GM06990 (cell line): Measurements from ENCODE around the gene SRPK3.
A peak's percentile ranks its signal among the peaks of the same experiment; 100 is the strongest.

Experiments
- DNase-seq: peaks from one replicate; pipeline ENCODE4 v3.0.0-alpha.2; 2011; ENCODE audit not compliant: insufficient read length; ENCODE audit errors: extremely low read depth
- H3K27me3 ChIP-seq: replicated peaks from 2 replicates; pipeline ENCODE4 v1.6.0; 2011; ENCODE audit warnings: low read length; ENCODE audit not compliant: control insufficient read depth, insufficient read depth
- H3K36me3 ChIP-seq: 2 replicates; pipeline ENCODE4 v1.5.1; 2011; ENCODE audit warnings: low read length; ENCODE audit not compliant: control insufficient read depth, insufficient read depth
- H3K4me3 ChIP-seq: replicated peaks from 2 replicates; pipeline ENCODE4 v1.5.1; 2011; ENCODE audit warnings: low read depth, mild to moderate bottlenecking, control low read depth, low read length
- TF ChIP-seq, protein P1 (sequence below): IDR thresholded peaks from 2 replicates; pipeline ENCODE4 v1.5.1; 2011; ENCODE audit warnings: low read length, control low read depth, mild to moderate bottlenecking, inconsistent platforms; ENCODE audit not compliant: insufficient read depth, poor library complexity, severe bottlenecking

Gene SRPK3

DNA sequence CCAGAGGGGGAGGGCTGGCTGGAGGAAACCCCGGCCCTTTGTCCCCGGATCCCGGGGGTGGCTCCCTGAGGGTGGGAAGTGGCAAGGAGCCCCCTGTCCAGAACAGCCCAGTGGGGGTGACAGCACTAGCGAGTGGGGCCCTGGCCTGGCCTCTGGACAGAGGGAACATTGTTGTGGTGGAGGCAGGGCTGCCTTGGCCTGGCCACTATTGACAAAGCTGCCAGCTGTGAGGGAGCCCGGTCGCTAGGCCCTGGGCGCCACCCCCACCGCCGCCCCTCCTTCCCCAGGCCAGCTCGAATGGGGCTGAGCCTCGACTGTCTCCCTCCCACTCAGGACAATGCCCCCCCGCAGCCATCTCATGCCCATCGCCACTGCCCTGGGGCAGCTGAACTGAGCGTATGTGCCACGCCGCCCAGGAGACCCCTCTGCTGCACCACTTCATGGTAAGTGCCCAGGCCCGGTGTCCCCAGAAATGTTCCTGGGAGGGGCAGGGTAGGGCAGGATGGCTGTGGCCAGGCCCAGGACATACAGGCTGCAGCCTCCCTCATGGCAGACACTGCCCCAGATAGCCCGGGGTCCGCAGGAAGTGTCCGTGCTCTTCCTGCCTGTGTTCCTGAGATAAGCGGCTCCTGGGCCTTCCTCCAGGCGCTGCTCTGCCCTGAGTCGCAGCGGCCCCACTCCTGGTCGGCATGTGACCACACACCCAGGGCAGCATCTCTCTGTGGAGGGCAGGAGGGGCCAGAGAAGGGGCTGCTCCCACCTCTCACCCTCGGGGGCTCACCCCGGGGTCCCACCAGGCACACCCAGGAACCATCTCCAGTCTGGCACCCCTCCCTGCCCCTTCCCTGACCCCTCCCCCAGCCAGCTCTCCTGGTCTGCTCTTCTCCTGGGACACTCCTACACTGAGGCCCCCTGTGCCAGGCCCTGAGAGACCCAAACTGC, 15.4 kb upstream of the SRPK3 start:
- Histone ChIP-seq H3K4me3 (no peak overlapping the region), H3K27me3 (no peaks in the 10 kb centered on the region), H3K36me3 (no peaks in the 10 kb centered on the region)
- no peak for DNase-seq
- TF ChIP-seq, protein P1, sequence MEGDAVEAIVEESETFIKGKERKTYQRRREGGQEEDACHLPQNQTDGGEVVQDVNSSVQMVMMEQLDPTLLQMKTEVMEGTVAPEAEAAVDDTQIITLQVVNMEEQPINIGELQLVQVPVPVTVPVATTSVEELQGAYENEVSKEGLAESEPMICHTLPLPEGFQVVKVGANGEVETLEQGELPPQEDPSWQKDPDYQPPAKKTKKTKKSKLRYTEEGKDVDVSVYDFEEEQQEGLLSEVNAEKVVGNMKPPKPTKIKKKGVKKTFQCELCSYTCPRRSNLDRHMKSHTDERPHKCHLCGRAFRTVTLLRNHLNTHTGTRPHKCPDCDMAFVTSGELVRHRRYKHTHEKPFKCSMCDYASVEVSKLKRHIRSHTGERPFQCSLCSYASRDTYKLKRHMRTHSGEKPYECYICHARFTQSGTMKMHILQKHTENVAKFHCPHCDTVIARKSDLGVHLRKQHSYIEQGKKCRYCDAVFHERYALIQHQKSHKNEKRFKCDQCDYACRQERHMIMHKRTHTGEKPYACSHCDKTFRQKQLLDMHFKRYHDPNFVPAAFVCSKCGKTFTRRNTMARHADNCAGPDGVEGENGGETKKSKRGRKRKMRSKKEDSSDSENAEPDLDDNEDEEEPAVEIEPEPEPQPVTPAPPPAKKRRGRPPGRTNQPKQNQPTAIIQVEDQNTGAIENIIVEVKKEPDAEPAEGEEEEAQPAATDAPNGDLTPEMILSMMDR, result no peak

DNA sequence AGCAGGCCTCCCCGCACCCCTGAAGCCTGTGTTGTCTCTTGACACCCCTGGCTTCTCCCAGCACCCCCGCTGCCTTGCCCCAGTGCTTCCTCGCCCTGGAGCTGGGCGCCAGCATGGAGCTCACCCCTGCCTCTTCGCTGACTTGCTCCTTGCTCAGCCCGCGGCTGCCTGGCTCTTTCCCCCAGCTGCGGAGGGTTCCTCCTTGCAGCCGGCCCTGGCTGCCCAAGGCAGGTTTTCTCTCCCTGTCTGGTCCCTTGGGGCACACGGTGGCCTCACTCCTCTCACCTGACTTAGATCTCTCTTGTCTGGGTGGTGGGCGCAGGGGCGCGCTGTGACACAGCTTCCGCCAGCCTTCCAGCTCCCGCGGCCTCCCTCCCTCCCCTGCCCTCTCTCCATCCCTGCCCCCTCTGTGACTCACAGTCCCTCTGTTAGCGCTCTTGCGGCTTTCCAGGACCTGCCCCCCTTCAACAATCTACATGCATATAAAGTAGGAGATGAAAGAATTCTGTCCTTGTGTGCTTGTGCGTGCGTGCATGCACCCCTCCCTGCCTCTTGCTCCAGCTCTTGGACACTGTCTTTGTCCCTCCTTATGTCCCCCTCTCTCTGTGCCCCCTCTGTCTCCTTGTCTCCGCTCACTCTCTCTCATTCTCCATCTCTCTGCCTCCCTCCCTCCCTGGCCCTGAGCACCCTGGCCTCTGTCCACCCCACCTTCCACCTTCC, 14.6 kb upstream of the SRPK3 start:
- TF ChIP-seq, protein P1, result no peak

DNA sequence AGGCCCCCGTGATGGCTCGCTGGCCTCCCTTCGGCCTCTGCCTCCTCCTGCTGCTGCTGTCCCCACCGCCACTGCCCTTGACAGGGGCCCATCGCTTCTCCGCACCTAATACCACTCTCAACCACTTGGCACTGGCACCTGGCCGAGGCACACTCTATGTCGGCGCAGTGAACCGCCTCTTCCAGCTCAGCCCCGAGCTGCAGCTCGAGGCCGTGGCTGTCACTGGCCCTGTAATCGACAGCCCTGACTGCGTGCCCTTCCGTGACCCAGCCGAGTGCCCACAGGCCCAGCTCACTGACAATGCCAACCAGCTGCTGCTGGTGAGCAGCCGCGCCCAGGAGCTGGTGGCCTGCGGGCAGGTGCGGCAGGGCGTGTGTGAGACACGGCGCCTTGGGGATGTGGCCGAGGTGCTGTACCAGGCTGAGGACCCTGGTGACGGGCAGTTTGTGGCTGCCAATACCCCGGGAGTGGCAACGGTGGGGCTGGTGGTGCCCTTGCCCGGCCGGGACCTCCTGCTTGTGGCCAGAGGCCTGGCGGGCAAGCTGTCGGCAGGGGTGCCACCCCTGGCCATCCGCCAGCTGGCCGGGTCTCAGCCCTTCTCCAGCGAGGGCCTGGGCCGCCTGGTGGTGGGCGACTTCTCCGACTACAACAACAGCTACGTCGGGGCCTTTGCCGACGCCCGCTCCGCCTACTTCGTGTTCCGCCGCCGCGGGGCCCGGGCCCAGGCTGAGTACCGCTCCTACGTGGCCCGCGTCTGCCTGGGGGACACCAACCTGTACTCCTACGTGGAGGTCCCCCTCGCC, 13.8 kb upstream of the SRPK3 start:
- Histone ChIP-seq H3K27me3 (no peaks in the 10 kb centered on the region), H3K36me3 (no peaks in the 10 kb centered on the region), H3K4me3 (no peak overlapping the region)
- peak; percentile 6 for DNase-seq
- TF ChIP-seq, protein P1, result no peak

More for the DNA sequence above, 14.6 kb upstream of the SRPK3 start:
- peak; percentile 13 for DNase-seq
- Histone ChIP-seq H3K4me3 (no peak overlapping the region), H3K27me3 (no peaks in the 10 kb centered on the region), H3K36me3 (no peaks in the 10 kb centered on the region)

DNA sequence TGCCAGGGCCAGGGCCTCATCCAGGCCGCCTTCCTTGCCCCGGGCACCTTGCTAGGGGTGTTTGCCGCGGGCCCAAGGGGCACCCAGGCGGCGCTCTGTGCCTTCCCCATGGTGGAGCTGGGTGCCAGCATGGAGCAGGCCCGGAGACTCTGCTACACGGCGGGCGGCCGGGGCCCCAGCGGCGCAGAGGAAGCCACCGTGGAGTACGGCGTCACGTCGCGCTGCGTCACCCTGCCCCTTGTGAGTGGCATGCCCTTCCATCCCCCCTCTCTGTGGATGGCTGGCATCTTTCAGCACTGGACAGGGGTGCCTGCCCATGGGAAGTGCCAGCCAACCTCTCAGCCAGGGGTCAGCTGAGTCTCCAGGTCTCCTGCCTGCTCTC, 13.2 kb upstream of the SRPK3 start:
- no peak overlapping the region for H3K4me3 ChIP-seq
- H3K27me3 ChIP-seq, result no peaks in the 10 kb centered on the region
- H3K36me3 ChIP-seq, result no peaks in the 10 kb centered on the region
- TF ChIP-seq, protein P1, result no peak
- DNase-seq, result peak; percentile 6

DNA sequence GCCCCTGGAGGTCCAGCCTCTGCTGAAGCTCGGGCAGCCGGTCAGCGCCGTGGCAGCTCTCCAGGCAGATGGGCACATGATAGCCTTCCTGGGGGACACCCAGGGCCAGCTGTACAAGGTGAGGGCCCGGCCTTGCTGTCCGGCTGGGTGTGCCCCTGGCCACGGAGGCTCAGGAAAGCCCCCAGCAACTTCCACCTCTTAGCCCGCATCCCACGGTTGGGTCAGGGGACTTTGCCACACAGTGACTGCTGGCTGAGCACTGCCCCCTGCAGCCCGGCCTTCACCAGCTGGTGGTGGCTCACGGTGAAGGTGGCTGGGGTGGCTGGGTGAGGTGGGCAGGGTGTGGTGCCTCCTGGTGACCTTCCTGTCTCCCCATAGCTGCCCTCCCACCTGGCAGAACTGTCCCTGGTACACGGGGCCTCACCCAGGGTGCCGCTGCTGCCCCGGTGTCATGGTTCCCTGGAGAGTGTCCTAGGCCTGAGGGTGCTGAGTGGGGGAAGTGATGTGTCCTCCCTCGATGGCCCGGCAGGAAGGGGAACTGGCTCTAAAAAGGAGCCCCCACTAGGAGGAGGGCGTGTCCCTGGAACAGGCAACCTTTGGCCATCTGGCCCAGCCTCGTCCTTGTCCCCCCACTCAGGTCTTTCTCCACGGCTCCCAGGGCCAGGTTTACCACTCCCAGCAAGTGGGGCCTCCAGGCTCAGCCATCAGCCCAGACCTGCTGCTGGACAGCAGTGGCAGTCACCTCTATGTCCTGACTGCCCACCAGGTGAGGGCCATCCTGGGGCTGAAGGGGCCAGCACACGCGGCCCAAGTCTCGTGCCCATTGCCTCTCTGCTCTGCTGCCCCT, 12.3 kb upstream of the SRPK3 start:
- DNase-seq, result peak; percentile 11
- TF ChIP-seq, protein P1, result peak; percentile 35
- H3K27me3 ChIP-seq, result no peaks in the 10 kb centered on the region
- H3K36me3 ChIP-seq, result no peaks in the 10 kb centered on the region
- no peak overlapping the region for H3K4me3 ChIP-seq
